Measurements from ENCODE around the gene MED31. TPM values are rescaled to one million over a fixed set of nuclear protein-coding genes. Genes with fewer than 3 reads are reported as not detected.

MED31 gene
- total and polyA plus RNA-seq, 2 of the 13 experiments (the other 11 are each of a cell fraction or from before 2014, with no cell fraction given): 19.0 to 20.9 TPM

DNA sequence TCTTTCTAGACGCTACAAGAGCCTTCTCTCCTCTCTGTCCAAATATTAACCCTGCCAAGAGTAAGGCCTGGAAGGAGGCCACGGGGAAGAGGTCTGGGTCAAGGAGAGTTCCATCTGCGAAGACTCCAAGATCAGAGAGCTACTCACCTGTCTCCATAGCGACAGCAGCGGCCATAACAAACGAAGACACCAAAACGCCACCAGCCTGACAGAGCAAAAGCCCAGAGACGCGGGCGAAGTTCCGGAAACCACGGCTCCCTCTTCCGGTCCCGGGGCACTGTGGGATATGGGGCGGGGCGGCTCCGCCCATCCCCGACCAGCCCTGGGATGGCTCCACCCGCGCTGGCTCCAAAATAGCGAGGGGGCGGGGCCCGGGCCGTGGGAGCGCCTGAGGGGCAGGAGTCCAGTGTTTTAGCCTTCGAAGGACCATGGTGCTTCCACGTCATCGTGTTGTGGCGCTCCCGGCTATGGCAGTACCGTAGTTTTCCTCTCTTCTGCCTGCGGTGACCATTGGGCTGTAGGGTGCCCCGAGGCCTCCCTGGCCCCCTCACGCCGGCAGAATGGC is at the start of gene MED31, which contains the start of gene C17orf100 (continued):
- TF ChIP-seq, protein P1, sequence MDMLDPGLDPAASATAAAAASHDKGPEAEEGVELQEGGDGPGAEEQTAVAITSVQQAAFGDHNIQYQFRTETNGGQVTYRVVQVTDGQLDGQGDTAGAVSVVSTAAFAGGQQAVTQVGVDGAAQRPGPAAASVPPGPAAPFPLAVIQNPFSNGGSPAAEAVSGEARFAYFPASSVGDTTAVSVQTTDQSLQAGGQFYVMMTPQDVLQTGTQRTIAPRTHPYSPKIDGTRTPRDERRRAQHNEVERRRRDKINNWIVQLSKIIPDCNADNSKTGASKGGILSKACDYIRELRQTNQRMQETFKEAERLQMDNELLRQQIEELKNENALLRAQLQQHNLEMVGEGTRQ (IDR thresholded peaks at IDR 0.05; ENCODE audit: low read depth, low read length): no peak
- TF ChIP-seq, protein P1 (CRISPR knock-in tag; IDR thresholded peaks at IDR 0.05; ENCODE audit: borderline replicate concordance): 0 out of 2 replicates have a peak, but pooled peaks have one; percentile 63
- TF ChIP-seq ARNTL (CRISPR knock-in tag; IDR thresholded peaks at IDR 0.05) (no peak), RXRA (CRISPR knock-in tag; IDR thresholded peaks at IDR 0.05) (no peak), ZNF33B (CRISPR knock-in tag; IDR thresholded peaks at IDR 0.05) (no peak), SUZ12 (IDR thresholded peaks at IDR 0.05; ENCODE audit: low read depth, low read length) (peak; percentile 29; the same call in 1 of the 2 replicates), ZNF577 (CRISPR knock-in tag; IDR thresholded peaks at IDR 0.05; ENCODE audit: borderline replicate concordance, low read depth) (no peak), NR1H2 (CRISPR knock-in tag; IDR thresholded peaks at IDR 0.05; ENCODE audit: borderline replicate concordance, low read depth) (no peak), BRD4 (CRISPR knock-in tag; IDR thresholded peaks at IDR 0.05) (0 out of 2 replicates have a peak, but pooled peaks have one; percentile 47), XRCC5 (optimal IDR thresholded peaks at IDR 0.05; ENCODE audit: low read length) (peak; percentile 33), ZNF431 (CRISPR knock-in tag; IDR thresholded peaks at IDR 0.05; ENCODE audit: borderline replicate concordance, low read depth) (0 out of 2 replicates have a peak, but pooled peaks have one; percentile 4), TGIF2 (CRISPR knock-in tag; IDR thresholded peaks at IDR 0.05) (peak; percentile 62; the same call in 1 of the 2 replicates)
- TF ChIP-seq, protein P2, sequence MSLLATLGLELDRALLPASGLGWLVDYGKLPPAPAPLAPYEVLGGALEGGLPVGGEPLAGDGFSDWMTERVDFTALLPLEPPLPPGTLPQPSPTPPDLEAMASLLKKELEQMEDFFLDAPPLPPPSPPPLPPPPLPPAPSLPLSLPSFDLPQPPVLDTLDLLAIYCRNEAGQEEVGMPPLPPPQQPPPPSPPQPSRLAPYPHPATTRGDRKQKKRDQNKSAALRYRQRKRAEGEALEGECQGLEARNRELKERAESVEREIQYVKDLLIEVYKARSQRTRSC (CRISPR knock-in tag; IDR thresholded peaks at IDR 0.05; ENCODE audit: low read depth): no peak
- TF ChIP-seq, protein P3, sequence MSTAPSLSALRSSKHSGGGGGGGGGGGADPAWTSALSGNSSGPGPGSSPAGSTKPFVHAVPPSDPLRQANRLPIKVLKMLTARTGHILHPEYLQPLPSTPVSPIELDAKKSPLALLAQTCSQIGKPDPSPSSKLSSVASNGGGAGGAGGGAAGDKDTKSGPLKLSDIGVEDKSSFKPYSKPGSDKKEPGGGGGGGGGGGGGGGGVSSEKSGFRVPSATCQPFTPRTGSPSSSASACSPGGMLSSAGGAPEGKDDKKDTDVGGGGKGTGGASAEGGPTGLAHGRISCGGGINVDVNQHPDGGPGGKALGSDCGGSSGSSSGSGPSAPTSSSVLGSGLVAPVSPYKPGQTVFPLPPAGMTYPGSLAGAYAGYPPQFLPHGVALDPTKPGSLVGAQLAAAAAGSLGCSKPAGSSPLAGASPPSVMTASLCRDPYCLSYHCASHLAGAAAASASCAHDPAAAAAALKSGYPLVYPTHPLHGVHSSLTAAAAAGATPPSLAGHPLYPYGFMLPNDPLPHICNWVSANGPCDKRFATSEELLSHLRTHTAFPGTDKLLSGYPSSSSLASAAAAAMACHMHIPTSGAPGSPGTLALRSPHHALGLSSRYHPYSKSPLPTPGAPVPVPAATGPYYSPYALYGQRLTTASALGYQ (CRISPR knock-in tag; IDR thresholded peaks at IDR 0.05): 0 out of 2 replicates have a peak, but pooled peaks have one; percentile 3
- TF ChIP-seq, protein P4, sequence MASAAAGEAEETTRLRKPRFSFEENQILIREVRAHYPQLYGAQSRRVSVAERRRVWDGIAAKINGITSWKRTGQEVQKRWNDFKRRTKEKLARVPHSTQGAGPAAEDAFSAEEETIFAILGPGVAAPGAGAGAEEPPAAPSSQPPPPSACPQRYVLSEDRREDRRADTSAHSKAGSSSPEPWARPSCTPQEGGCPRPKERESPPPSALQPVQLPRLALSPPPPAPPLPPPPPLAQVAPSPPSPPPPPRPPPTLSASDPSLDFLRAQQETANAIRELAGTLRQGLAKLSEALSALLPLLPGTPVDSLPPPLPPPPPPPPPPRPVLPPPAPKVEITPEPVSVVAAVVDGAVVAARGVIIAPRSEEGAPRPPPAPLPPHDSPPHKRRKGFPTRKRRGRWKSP (CRISPR knock-in tag; IDR thresholded peaks at IDR 0.05): 0 out of 2 replicates have a peak, but pooled peaks have one; percentile 54
- TF ChIP-seq, protein P5, sequence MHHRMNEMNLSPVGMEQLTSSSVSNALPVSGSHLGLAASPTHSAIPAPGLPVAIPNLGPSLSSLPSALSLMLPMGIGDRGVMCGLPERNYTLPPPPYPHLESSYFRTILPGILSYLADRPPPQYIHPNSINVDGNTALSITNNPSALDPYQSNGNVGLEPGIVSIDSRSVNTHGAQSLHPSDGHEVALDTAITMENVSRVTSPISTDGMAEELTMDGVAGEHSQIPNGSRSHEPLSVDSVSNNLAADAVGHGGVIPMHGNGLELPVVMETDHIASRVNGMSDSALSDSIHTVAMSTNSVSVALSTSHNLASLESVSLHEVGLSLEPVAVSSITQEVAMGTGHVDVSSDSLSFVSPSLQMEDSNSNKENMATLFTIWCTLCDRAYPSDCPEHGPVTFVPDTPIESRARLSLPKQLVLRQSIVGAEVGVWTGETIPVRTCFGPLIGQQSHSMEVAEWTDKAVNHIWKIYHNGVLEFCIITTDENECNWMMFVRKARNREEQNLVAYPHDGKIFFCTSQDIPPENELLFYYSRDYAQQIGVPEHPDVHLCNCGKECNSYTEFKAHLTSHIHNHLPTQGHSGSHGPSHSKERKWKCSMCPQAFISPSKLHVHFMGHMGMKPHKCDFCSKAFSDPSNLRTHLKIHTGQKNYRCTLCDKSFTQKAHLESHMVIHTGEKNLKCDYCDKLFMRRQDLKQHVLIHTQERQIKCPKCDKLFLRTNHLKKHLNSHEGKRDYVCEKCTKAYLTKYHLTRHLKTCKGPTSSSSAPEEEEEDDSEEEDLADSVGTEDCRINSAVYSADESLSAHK (CRISPR knock-in tag; IDR thresholded peaks at IDR 0.05; ENCODE audit: borderline replicate concordance): 0 out of 2 replicates have a peak, but pooled peaks have one; percentile 5
- TF ChIP-seq, protein P6, sequence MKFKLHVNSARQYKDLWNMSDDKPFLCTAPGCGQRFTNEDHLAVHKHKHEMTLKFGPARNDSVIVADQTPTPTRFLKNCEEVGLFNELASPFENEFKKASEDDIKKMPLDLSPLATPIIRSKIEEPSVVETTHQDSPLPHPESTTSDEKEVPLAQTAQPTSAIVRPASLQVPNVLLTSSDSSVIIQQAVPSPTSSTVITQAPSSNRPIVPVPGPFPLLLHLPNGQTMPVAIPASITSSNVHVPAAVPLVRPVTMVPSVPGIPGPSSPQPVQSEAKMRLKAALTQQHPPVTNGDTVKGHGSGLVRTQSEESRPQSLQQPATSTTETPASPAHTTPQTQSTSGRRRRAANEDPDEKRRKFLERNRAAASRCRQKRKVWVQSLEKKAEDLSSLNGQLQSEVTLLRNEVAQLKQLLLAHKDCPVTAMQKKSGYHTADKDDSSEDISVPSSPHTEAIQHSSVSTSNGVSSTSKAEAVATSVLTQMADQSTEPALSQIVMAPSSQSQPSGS (CRISPR knock-in tag; IDR thresholded peaks at IDR 0.05): 0 out of 2 replicates have a peak, but pooled peaks have one; percentile 8

Measured in HepG2 (cell line).